Subcutaneous abdominal adipose tissue (tissue), 5 donors: Measurements from ENCODE around the gene PPIG.

Experiments
- H3K27ac ChIP-seq: one replicate; pipeline ENCODE4 v1.7.0; 2013; ENCODE audit warnings: low read depth, mild to moderate bottlenecking, inconsistent platforms, low read length, moderate library complexity
- H3K27me3 ChIP-seq, 5 donors: one replicate each; pipeline ENCODE4 v1.7.0; 2013; ENCODE audit warnings: low read length in 5 of 5, inconsistent platforms in 1 of 5; ENCODE audit not compliant: control insufficient read depth in 5 of 5, insufficient read depth in 4 of 5
- H3K36me3 ChIP-seq, 5 donors: one replicate each; pipeline ENCODE4 v1.7.0; 2013; ENCODE audit warnings: low read length in 5 of 5; ENCODE audit not compliant: control insufficient read depth in 5 of 5, insufficient read depth in 5 of 5
- H3K4me1 ChIP-seq, 5 donors: one replicate each; pipeline ENCODE4 v1.7.0; 2013; ENCODE audit warnings: low read length in 5 of 5, mild to moderate bottlenecking in 3 of 5, moderate library complexity in 1 of 5; ENCODE audit not compliant: control insufficient read depth in 5 of 5, insufficient read depth in 5 of 5
- H3K4me3 ChIP-seq, 5 donors: one replicate each; pipeline ENCODE4 v1.7.0; 2013; ENCODE audit warnings: low read length in 5 of 5, low read depth in 1 of 5
- H3K9ac ChIP-seq, 5 donors: one replicate each; pipeline ENCODE4 v1.7.0; 2013; ENCODE audit warnings: low read length in 5 of 5, mild to moderate bottlenecking in 4 of 5, moderate library complexity in 3 of 5
- H3K9me3 ChIP-seq, 5 donors: one replicate each; pipeline ENCODE4 v1.7.0; 2013; ENCODE audit warnings: low read length in 5 of 5; ENCODE audit not compliant: control insufficient read depth in 5 of 5
- donor health status: healthy.
- donor health status: healthy.
- donor health status: healthy.
- donor health status: healthy.
- donor health status: healthy.

The PPIG gene

DNA sequence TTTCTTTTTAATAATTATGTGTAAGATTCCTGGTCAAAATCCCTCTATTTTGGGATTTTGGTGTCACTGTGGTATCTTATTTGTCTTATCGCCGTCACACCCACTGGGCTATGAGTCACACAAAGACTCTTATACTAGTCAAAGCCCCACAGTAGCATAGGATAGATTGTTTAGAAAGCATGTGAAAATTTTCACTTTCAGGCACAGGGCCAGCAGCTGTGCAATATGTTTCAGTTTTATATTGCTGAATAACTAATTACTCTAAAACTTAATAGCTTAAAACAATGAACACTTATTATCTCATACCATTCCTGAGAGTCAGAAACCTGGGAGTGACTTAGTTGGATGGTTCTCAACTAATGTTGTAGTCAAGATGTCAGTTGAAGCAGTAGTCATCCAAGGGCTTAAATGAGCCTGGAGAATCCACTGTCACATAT is 86.1 kb downstream of the PPIG start:
- Histone ChIP-seq H3K9me3 (no peaks in the 10 kb centered on the region), H3K4me1 (no peaks in the 10 kb centered on the region), H3K4me3 (no peak overlapping the region), H3K36me3 (no peaks in the 10 kb centered on the region), H3K27me3 (no peaks in the 10 kb centered on the region), H3K9ac (no peak overlapping the region), H3K27ac (no peak overlapping the region)

DNA sequence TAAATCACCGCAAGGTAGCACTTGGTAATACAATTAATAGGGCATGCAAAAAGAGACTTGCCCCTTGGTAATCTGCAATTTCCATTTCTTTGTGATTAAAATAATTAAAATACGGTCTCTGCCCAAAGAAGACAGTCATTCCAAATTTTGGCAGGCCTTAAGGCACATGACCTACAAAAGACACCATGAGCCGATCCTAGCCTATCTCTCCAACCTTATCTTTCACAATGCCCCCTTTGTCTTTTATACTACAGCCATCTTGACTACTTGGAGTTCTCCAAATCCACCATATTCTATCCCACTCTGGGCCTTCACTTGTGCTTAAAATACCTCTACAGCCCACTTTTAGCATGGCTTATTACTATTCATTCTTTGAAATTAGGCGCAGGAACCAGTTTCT is 86.8 kb downstream of the PPIG start:
- Histone ChIP-seq H3K27me3 (no peaks in the 10 kb centered on the region), H3K9ac (no peak overlapping the region), H3K9me3 (no peaks in the 10 kb centered on the region), H3K36me3 (no peaks in the 10 kb centered on the region), H3K4me1 (no peaks in the 10 kb centered on the region), H3K27ac (no peak overlapping the region), H3K4me3 (no peak overlapping the region)

DNA sequence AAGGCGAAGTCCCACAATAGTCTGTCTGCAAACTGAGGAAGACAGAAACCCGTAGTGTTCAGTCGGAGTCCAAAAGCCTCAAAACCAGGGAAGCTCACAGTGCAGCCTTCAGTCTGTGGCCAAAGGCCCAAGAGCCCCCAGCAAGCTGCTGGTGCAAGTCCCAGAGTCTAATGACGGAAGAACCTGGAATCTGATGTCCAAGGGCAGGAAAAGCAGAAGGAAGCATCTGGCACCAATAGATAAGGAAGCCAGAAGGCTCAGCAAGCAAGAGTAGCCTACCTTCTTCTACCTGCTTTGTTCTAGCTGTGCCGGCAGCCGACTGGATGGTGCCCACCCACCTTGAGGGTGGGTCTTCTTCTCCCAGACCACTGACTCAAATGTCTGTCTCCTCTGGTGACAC is 88.3 kb downstream of the PPIG start:
- H3K9ac ChIP-seq: no peak overlapping the region

DNA sequence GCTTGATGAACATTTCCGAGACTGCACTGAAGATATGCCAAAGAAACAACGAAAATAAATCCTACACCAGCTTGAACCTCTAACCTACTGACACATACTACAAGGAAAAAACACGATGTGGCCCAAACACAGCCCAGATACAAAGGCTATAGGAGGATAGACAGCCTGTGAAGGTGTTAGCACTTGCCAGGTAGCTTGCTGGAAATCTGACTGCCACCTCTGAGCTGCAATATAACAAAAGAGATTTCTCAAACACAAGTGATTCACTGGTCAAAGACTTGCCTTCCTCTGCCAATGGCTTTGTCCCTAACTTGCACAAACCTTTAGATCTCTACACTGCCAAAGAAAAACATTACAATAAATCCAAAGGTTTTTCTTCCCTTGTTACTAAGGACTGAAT is 89.0 kb downstream of the PPIG start:
- H3K9ac ChIP-seq: no peak overlapping the region
- no peaks in the 10 kb centered on the region for H3K9me3 ChIP-seq
- no peak overlapping the region for H3K4me3 ChIP-seq
- H3K36me3 ChIP-seq: no peaks in the 10 kb centered on the region
- H3K27me3 ChIP-seq: peaks cover 0 to 2% (median 0%) of the 10 kb centered on the region in 5 donors
- H3K27ac ChIP-seq: no peak overlapping the region
- H3K4me1 ChIP-seq: no peaks in the 10 kb centered on the region

More for the DNA sequence above, 88.3 kb downstream of the PPIG start:
- Histone ChIP-seq H3K36me3 (no peaks in the 10 kb centered on the region), H3K9me3 (no peaks in the 10 kb centered on the region), H3K27ac (no peak overlapping the region), H3K27me3 (peaks cover 0 to 2% (median 0%) of the 10 kb centered on the region in 5 donors), H3K4me3 (no peak overlapping the region), H3K4me1 (no peaks in the 10 kb centered on the region)

DNA sequence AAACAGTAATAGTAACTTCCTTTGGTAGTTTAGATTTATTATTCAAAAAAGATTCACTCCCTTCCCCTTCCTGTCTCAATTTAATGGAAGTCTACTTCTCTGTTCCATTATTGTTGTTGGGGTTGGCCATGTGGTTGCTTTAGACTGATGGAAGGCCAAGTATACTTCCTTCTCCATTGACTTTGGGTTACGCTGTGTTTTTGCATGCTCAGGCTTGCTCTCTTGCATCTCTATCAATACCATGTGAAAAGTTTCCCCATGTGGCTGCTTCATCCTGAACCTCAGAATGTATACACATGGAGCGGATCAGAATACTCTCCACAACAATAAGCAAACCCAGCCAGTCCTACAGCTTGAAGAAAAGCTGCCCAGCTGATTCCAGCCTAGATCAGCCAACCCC is 89.8 kb downstream of the PPIG start:
- Histone ChIP-seq H3K9me3 (no peaks in the 10 kb centered on the region), H3K9ac (no peak overlapping the region), H3K36me3 (no peaks in the 10 kb centered on the region), H3K4me1 (no peaks in the 10 kb centered on the region), H3K27me3 (peaks cover 0 to 2% (median 0%) of the 10 kb centered on the region in 5 donors), H3K4me3 (no peak overlapping the region), H3K27ac (no peak overlapping the region)

DNA sequence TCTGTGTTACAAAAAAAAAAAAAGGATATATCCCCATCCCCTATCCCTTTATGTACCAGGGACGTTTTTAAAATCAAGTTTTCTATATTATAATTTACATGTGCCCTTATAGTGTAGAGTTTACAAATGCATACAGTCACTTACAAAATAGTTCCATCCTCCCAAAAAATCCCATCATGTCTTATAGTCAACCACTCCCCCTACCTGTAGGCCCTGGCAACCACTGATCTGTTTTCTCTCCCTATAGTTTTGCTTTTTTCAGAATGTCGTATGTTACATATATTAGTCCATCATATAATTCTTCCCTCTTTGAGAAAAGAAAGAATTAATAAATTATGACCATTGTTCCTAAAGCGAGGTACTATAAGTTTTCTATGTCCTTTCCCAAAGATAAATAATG is 92.2 kb downstream of the PPIG start:
- peaks cover 0 to 2% (median 0%) of the 10 kb centered on the region in 5 donors for H3K27me3 ChIP-seq
- no peak overlapping the region for H3K27ac ChIP-seq
- no peaks in the 10 kb centered on the region for H3K36me3 ChIP-seq
- H3K9ac ChIP-seq: no peak overlapping the region
- H3K4me3 ChIP-seq: no peak overlapping the region
- no peaks in the 10 kb centered on the region for H3K9me3 ChIP-seq
- no peaks in the 10 kb centered on the region for H3K4me1 ChIP-seq

DNA sequence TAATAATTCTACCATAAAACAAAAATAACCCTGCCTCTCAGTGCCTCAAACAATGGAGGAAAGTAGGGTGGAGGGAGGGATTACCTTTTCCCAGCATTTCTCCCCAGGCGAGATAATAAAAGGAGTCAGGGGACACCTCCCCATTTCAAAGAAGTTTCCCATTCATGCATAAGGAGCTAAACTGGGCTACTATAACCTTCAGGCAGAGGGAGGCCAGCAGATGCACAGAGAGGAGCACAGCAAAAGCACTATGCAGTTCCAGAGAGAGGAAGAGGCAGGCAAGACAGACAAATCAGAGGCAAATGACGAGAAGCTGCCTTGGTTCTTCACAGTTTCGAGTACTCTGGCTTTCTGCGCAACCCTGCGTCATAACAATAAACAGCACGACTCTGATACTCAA is 92.7 kb downstream of the PPIG start:
- H3K27me3 ChIP-seq: peaks cover 0 to 2% (median 0%) of the 10 kb centered on the region in 5 donors

DNA sequence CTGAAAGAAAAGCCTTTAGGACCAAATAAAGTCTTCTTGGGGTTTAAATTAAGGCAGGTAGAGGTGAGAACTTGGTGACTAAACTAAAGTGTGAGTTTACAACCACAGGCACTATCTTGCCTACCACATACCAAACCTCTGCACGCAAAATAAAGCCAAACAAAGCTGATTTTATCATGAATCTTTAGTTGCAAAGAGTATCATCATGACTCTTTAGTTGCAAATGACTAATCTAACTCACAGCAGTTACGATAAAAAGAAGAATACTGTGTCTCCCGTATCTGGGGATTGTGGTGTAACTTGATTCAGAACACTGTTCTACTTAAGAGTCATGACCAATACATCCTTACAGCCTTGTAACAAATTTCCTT is 98.9 kb downstream of the PPIG start:
- Histone ChIP-seq H3K4me3 (no peak overlapping the region), H3K4me1 (no peaks in the 10 kb centered on the region), H3K36me3 (no peaks in the 10 kb centered on the region), H3K9me3 (no peaks in the 10 kb centered on the region), H3K27me3 (no peaks in the 10 kb centered on the region), H3K9ac (no peak overlapping the region), H3K27ac (no peak overlapping the region)

More for the DNA sequence above, 92.7 kb downstream of the PPIG start:
- no peaks in the 10 kb centered on the region for H3K9me3 ChIP-seq
- no peak overlapping the region for H3K9ac ChIP-seq
- H3K36me3 ChIP-seq: no peaks in the 10 kb centered on the region
- no peak overlapping the region for H3K27ac ChIP-seq
- H3K4me3 ChIP-seq: no peak overlapping the region
- H3K4me1 ChIP-seq: no peaks in the 10 kb centered on the region

DNA sequence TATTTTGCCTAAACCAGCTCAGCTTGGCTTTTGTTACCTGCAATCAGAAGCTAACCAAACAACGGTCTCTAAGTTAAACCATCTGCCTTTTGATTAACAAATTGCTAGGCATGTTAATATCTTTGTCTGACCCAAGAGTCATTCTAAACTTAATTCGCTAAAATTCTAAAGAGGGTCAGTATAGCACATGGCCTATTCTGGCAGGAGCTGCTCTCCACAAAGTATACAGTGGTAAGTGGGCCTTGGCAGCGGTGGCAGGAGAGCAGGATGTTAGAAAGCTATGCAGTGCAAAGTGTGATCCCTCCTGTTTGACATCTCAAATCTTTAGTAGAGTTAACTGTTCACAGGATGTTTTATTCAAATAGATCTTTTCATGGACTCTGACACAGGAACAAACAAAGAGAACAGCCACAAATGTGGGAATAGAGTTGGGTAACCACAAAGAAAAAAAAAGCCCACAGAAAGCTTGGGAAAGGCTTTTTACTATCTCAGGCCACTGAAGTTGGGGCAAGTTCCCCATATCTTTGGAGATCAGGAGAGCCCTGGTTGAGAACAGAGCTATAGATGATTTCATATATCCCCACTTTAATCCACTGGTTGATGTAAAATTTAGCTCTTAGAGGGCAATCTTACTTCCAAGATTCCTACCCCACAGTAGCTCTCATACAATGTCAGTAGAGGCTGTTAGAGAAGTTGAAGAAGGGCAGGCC is 99.4 kb downstream of the PPIG start:
- no peaks in the 10 kb centered on the region for H3K9me3 ChIP-seq
- no peaks in the 10 kb centered on the region for H3K4me1 ChIP-seq
- no peaks in the 10 kb centered on the region for H3K36me3 ChIP-seq
- H3K4me3 ChIP-seq: no peak overlapping the region
- H3K27ac ChIP-seq: no peak overlapping the region
- no peak overlapping the region for H3K9ac ChIP-seq
- H3K27me3 ChIP-seq: no peaks in the 10 kb centered on the region

DNA sequence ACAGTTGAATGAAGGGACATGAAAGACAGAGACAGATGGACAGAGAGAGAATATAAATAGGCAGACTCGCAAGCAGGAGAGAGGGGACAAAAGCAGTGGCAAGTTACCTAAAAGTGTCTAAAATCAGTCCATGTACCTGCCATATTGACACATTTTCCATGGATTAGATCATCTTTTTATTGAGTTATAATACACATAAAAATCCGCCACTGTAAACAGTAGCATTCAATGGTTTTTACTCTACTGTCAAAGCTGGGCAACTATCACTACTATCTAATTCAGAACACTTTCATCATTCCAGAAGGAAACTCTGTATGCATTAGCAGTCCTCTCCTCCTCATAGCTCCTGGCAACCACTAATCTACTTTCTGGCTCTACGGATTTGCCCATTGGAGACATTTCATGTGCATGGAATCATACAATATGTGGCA is 100.0 kb downstream of the PPIG start:
- no peaks in the 10 kb centered on the region for H3K36me3 ChIP-seq
- H3K27ac ChIP-seq: no peak overlapping the region
- H3K9me3 ChIP-seq: no peaks in the 10 kb centered on the region
- H3K9ac ChIP-seq: no peak overlapping the region
- no peak overlapping the region for H3K4me3 ChIP-seq
- no peaks in the 10 kb centered on the region for H3K27me3 ChIP-seq
- no peaks in the 10 kb centered on the region for H3K4me1 ChIP-seq
